MCF 10A (cell line): ENCODE results near the gene RPL27A. TPM values are rescaled to one million over a fixed set of nuclear protein-coding genes. Genes with fewer than 3 reads are reported as not detected.

Experiments
- BruUV-seq: library from RNA; stranded (reverse); fragments of 400-500 nt; replicated peaks from 2 replicates; lab custom pipeline; 2021; lab: Mats Ljungman, UMichigan
- CTCF ChIA-PET: fragments of 300-600 bp; sonication (Branson Sonifier 250); formaldehyde crosslinking; extraction: SDS; loops from one replicate; lab custom pipeline; 2021; ENCODE audit warnings: antibody characterized with exemption, inconsistent platforms; lab: Yijun Ruan, JAX
- POLR2A ChIA-PET: fragments of 300-600, 350-650 bp; sonication (Branson Sonifier 250); formaldehyde crosslinking; extraction: SDS; loops from one replicate; lab custom pipeline; 2020; ENCODE audit warnings: antibody characterized with exemption, inconsistent platforms; lab: Yijun Ruan, JAX
- DNase-seq: peaks from one replicate; pipeline ENCODE4 v3.0.0-alpha.2; 2018; ENCODE audit not compliant: unreplicated experiment
- H3K27ac Mint-ChIP-seq: one replicate; pipeline ENCODE4 v1.8.0; 2022; ENCODE audit warnings: mild to moderate bottlenecking, low read depth, mixed read lengths; ENCODE audit not compliant: unreplicated experiment
- H3K27me3 Mint-ChIP-seq: one replicate; pipeline ENCODE4 v1.8.0; 2022; ENCODE audit warnings: mixed read lengths; ENCODE audit not compliant: insufficient read depth, unreplicated experiment
- H3K36me3 Mint-ChIP-seq: one replicate; pipeline ENCODE4 v1.8.0; 2022; ENCODE audit warnings: mild to moderate bottlenecking, moderate library complexity, mixed read lengths; ENCODE audit not compliant: insufficient read depth, unreplicated experiment
- H3K4me1 Mint-ChIP-seq: one replicate; pipeline ENCODE4 v1.8.0; 2022; ENCODE audit warnings: mixed read lengths; ENCODE audit not compliant: insufficient read depth, unreplicated experiment
- H3K4me3 Mint-ChIP-seq: one replicate; pipeline ENCODE4 v1.8.0; 2022; ENCODE audit warnings: mild to moderate bottlenecking, moderate library complexity, mixed read lengths; ENCODE audit not compliant: unreplicated experiment
- H3K9me3 Mint-ChIP-seq: one replicate; pipeline ENCODE4 v1.8.0; 2022; ENCODE audit warnings: mixed read lengths; ENCODE audit not compliant: unreplicated experiment
- CTCF ChIP-seq: fragments of 200-600 bp; IDR thresholded peaks from one replicate; pipeline ENCODE4 v1.8.0; 2022; ENCODE audit warnings: antibody characterized with exemption, mild to moderate bottlenecking; ENCODE audit not compliant: unreplicated experiment
- intact Hi-C: fragments of 100-400 bp; cut with micrococcal nuclease; formaldehyde crosslinking; loops from 2 replicates; pipeline ENCODE4 v1.14.1; 2022
- total RNA-seq: library from RNA; stranded (reverse); gene quantifications from 2 replicates; pipeline ENCODE4 v1.2.3, GENCODE V29; 2022

The RPL27A gene
- total RNA-seq, 1 experiment from 2014 or later = 1,377 TPM

- Mint-ChIP-seq H3K4me1 (no peaks in the 10 kb centered on the region), H3K27me3 (no peaks in the 10 kb centered on the region), H3K9me3 (no peaks in the 10 kb centered on the region), H3K36me3 (peaks cover 43% of the 10 kb centered on the region), H3K4me3 (no peak overlapping the region), H3K27ac (no peak overlapping the region)
- CTCF ChIA-PET = interaction anchor here (0.6 to 1.7 kb wide), 4 partner anchors 18 to 973 kb away, joined by 3 to 5 read pairs (median 4); partner anchors contain the start of gene RPL27A
- BruUV-seq = no TSS peak
- DNase-seq = no peak
- TF ChIP-seq CTCF = no peak
- intact Hi-C loops = no loop called here
- POLR2A ChIA-PET = no interaction called here
Measured at GRCh38 chr11:8638300-8638699, 44.3 kb upstream of the RPL27A start.

GRCh38 chr11:8639655-8640054 lies 42.9 kb upstream of the RPL27A start:
- H3K36me3 Mint-ChIP-seq = peaks cover 30% of the 10 kb centered on the region
- no peaks in the 10 kb centered on the region for H3K27me3 Mint-ChIP-seq
- BruUV-seq = no TSS peak
- H3K27ac Mint-ChIP-seq = no peak overlapping the region
- intact Hi-C loops = no loop called here
- no peak for DNase-seq
- no peak overlapping the region for H3K4me3 Mint-ChIP-seq
- no peaks in the 10 kb centered on the region for H3K4me1 Mint-ChIP-seq
- no peak for TF ChIP-seq CTCF
- CTCF ChIA-PET = interaction anchor here (0.9 to 1.2 kb wide), 6 partner anchors 9 to 376 kb away, joined by 3 to 5 read pairs (median 3); partner anchors contain the start of gene LMO1
- POLR2A ChIA-PET = no interaction called here
- no peaks in the 10 kb centered on the region for H3K9me3 Mint-ChIP-seq

GRCh38 chr11:8640267-8640906 lies 42.2 kb upstream of the RPL27A start:
- H3K9me3 Mint-ChIP-seq = no peaks in the 10 kb centered on the region
- ChIA-PET POLR2A (no interaction called here), CTCF (interaction anchor here (0.5 to 1.1 kb wide), 2 partner anchors 73 to 654 kb away, joined by 3 read pairs; no protein-coding TSS in a partner anchor)
- no peak overlapping the region for H3K27ac Mint-ChIP-seq
- BruUV-seq = no TSS peak
- H3K4me1 Mint-ChIP-seq = no peaks in the 10 kb centered on the region
- intact Hi-C loops = no loop called here
- H3K27me3 Mint-ChIP-seq = no peaks in the 10 kb centered on the region
- no peak for TF ChIP-seq CTCF
- H3K4me3 Mint-ChIP-seq = no peak overlapping the region
- no peak for DNase-seq
- H3K36me3 Mint-ChIP-seq = peaks cover 29% of the 10 kb centered on the region

- intact Hi-C loops = no loop called here
- Mint-ChIP-seq H3K27ac (no peak overlapping the region), H3K27me3 (no peaks in the 10 kb centered on the region), H3K4me1 (no peaks in the 10 kb centered on the region), H3K36me3 (peaks cover 24% of the 10 kb centered on the region), H3K9me3 (no peaks in the 10 kb centered on the region), H3K4me3 (no peak overlapping the region)
- BruUV-seq = no TSS peak
- CTCF ChIA-PET = interaction anchor here (0.6 kb wide), 2 partner anchors 9 to 15 kb away, joined by 3 to 4 read pairs; no protein-coding TSS in a partner anchor
- POLR2A ChIA-PET = interaction anchor here (0.6 kb wide), 1 partner anchor 594 kb away, joined by 3 read pairs; no protein-coding TSS in a partner anchor
- DNase-seq = no peak
- TF ChIP-seq CTCF = no peak
Measured at GRCh38 chr11:8641332-8641731, 41.3 kb upstream of the RPL27A start.
